ENCODE measurements around the gene GAB1.

DNA sequence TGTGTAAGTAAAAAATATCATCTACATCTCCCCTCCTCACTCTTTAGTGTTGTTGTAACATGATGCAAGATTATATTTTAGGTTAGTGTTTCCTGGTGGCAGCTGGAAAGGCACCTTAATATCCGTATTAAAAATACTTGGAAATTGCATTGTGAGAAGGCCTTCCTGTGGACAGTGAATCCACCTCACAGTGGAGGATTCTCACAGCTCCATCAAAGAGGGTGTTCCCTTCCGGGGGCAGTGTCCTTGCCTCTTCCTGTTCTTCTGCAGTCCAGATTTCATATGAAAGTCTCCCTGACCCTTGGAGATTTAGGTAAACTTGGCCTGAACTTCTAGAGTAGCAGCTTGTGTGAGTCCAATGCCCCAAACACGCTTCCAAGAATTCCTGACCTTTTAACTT is 29.9 kb upstream of the GAB1 start:
- TF ChIP-seq, protein P1, sequence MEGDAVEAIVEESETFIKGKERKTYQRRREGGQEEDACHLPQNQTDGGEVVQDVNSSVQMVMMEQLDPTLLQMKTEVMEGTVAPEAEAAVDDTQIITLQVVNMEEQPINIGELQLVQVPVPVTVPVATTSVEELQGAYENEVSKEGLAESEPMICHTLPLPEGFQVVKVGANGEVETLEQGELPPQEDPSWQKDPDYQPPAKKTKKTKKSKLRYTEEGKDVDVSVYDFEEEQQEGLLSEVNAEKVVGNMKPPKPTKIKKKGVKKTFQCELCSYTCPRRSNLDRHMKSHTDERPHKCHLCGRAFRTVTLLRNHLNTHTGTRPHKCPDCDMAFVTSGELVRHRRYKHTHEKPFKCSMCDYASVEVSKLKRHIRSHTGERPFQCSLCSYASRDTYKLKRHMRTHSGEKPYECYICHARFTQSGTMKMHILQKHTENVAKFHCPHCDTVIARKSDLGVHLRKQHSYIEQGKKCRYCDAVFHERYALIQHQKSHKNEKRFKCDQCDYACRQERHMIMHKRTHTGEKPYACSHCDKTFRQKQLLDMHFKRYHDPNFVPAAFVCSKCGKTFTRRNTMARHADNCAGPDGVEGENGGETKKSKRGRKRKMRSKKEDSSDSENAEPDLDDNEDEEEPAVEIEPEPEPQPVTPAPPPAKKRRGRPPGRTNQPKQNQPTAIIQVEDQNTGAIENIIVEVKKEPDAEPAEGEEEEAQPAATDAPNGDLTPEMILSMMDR (IDR thresholded peaks at IDR 0.05; ENCODE audit: insufficient read depth, low read length, poor library complexity, severe bottlenecking) = no peak
- TF ChIP-seq EZH2phosphoT487 (conservative IDR thresholded peaks at IDR 0.05; ENCODE audit: low read length) = no peak

Data from SU-DHL-6 (cell line).